HepG2 (cell line): ENCODE data around the gene ANKRD40CL. TPM values are rescaled to one million over a fixed set of nuclear protein-coding genes. Genes with fewer than 3 reads are reported as not detected.

Experiments used
- AGO2 ChIP-seq: fragments of 200-400 bp; formaldehyde crosslinking; optimal IDR thresholded peaks from 2 replicates; pipeline ENCODE3; 2017; ENCODE audit warnings: mild to moderate bottlenecking, low read depth, low read length, moderate library complexity
- BCL6 ChIP-seq: IDR thresholded peaks from 2 replicates; pipeline ENCODE4 v1.6.1; 2016; ENCODE audit warnings: missing genetic modification reagents, missing compliant biosample characterization
- DNMT3B ChIP-seq: conservative IDR thresholded peaks from 2 replicates; pipeline ENCODE4 v1.6.1; 2016; ENCODE audit warnings: missing biosample characterization, control low read depth
- GTF2F1 ChIP-seq: fragments of 150-350 bp; IDR thresholded peaks from 2 replicates; pipeline ENCODE4 v1.6.1; 2014; ENCODE audit warnings: low read length
- GTF3A ChIP-seq: sonication (generic); formaldehyde crosslinking; conservative IDR thresholded peaks from 2 replicates; pipeline ENCODE4 v1.4.0; 2020; ENCODE audit warnings: mild to moderate bottlenecking, missing genetic modification reagents
- MXI1 ChIP-seq: IDR thresholded peaks from 3 replicates; pipeline ENCODE4 v1.6.1; 2012; ENCODE audit warnings: low read depth, low read length, inconsistent platforms, borderline replicate concordance
- NCOR1 ChIP-seq: fragments of 200-600 bp; sonication (generic); IDR thresholded peaks from 2 replicates; pipeline ENCODE4 v1.7.0; 2017; ENCODE audit warnings: antibody characterized with exemption, low read length, borderline replicate concordance
- ZFP41 ChIP-seq: sonication (generic); formaldehyde crosslinking; IDR thresholded peaks from 2 replicates; pipeline ENCODE4 v1.4.0; 2020; ENCODE audit warnings: mild to moderate bottlenecking, missing genetic modification reagents, borderline replicate concordance
- ZFYVE20 ChIP-seq: sonication (generic); formaldehyde crosslinking; IDR thresholded peaks from 2 replicates; pipeline ENCODE4 v1.8.0; 2023; ENCODE audit warnings: low read depth, mild to moderate bottlenecking, moderate library complexity, missing genetic modification reagents, borderline replicate concordance
- ZNF605 ChIP-seq: sonication (generic); formaldehyde crosslinking; IDR thresholded peaks from 2 replicates; pipeline ENCODE4 v1.8.0; 2022; ENCODE audit warnings: mild to moderate bottlenecking, missing genetic modification reagents
- ZNF878 ChIP-seq: sonication (generic); formaldehyde crosslinking; IDR thresholded peaks from 2 replicates; pipeline ENCODE4 v1.8.1; 2023; ENCODE audit warnings: mild to moderate bottlenecking, missing genetic modification reagents, moderate library complexity
- polyA plus RNA-seq, 8 experiments: library from polyadenylated mRNA; depleted of rRNA in 3 of 8; stranded (reverse) in 7 of 8; unstranded in 1 of 8; fragments of >200 nt; fragmentation: Illumina TruSeq in 4 of 8; extraction: Trizol in 4 of 8; gene quantifications; 2 replicates each; pipeline versions ENCODE4 v1.2.1 to v1.2.3, GENCODE V29; 2011 to 2016; ENCODE audit warnings: low read depth in 4 of 8, missing spikeins in 1 of 8, mixed read lengths in 1 of 8; ENCODE audit not compliant: insufficient read depth in 1 of 8
- total RNA-seq, 5 experiments: library from RNA; depleted of rRNA; stranded (reverse); fragments of >200 nt; fragmentation: Illumina TruSeq; extraction: Trizol; gene quantifications; 2 replicates each; pipeline ENCODE4 v1.2.3, GENCODE V29; 2016; ENCODE audit warnings: low read depth in 1 of 5
- TF ChIP-seq, protein P1 (sequence below): sonication (generic); formaldehyde crosslinking; IDR thresholded peaks from 2 replicates; pipeline ENCODE4 v1.8.0; 2022; ENCODE audit warnings: mild to moderate bottlenecking, missing genetic modification reagents; ENCODE audit not compliant: insufficient replicate concordance
- TF ChIP-seq, protein P2 (sequence below): sonication (generic); formaldehyde crosslinking; IDR thresholded peaks from 2 replicates; pipeline ENCODE4 v1.5.0; 2020; ENCODE audit warnings: missing genetic modification reagents
- TF ChIP-seq, protein P3 (sequence below): IDR thresholded peaks from 2 replicates; pipeline ENCODE4 v1.4.0; 2020; ENCODE audit warnings: mild to moderate bottlenecking, missing genetic modification reagents
- TF ChIP-seq, protein P4 (sequence below): sonication (generic); formaldehyde crosslinking; IDR thresholded peaks from 2 replicates; pipeline ENCODE4 v1.4.0; 2020; ENCODE audit warnings: missing genetic modification reagents, mild to moderate bottlenecking, borderline replicate concordance
- TF ChIP-seq, protein P5 (sequence below): sonication (generic); formaldehyde crosslinking; IDR thresholded peaks from 2 replicates; pipeline ENCODE4 v1.4.0; 2020; ENCODE audit warnings: missing genetic modification reagents
- TF ChIP-seq, protein P6 (sequence below), 2 experiments: sonication (generic) in 1 of 2; formaldehyde crosslinking in 1 of 2; IDR thresholded peaks; 2 replicates each; pipeline versions ENCODE4 v1.5.1 to v1.6.1; 2011 to 2020; ENCODE audit warnings: borderline replicate concordance in 1 of 2, low read depth in 1 of 2, low read length in 1 of 2, mild to moderate bottlenecking in 1 of 2, missing genetic modification reagents in 1 of 2, moderate library complexity in 1 of 2

Gene ANKRD40CL
- total and polyA plus RNA-seq, 2 of the 13 experiments (the other 11 are each of a cell fraction or from before 2014, with no cell fraction given), result 0.03 to 0.11 TPM

DNA sequence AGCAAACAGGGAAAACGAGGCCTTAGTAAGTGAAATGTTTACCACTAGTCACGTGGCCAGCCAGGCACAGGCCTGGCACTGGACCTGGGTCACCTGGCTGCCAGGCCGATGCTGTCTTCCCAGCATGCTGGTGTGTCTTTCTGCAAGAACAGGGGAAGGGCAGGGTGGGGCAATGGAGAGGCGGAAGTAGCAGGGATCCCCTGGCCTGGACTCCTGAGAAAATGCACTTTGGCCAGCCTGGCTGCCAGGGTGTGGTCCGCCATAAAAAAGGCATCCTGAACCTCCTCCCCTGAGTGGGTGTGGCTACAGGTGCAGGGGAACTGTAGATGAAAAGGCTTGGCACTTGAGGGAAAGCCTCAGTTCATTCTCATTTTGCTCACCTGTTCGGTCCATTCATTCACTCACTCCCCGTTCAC lies 1.0 kb upstream of the ANKRD40CL start (continued):
- TF ChIP-seq ZFYVE20 (CRISPR knock-in tag), result no peak
- no peak for TF ChIP-seq ZNF605
- TF ChIP-seq ZFP41 (CRISPR knock-in tag), result no peak
- TF ChIP-seq, protein P1, sequence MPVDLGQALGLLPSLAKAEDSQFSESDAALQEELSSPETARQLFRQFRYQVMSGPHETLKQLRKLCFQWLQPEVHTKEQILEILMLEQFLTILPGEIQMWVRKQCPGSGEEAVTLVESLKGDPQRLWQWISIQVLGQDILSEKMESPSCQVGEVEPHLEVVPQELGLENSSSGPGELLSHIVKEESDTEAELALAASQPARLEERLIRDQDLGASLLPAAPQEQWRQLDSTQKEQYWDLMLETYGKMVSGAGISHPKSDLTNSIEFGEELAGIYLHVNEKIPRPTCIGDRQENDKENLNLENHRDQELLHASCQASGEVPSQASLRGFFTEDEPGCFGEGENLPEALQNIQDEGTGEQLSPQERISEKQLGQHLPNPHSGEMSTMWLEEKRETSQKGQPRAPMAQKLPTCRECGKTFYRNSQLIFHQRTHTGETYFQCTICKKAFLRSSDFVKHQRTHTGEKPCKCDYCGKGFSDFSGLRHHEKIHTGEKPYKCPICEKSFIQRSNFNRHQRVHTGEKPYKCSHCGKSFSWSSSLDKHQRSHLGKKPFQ (CRISPR knock-in tag), result no peak
- TF ChIP-seq GTF3A, result no peak
- TF ChIP-seq, protein P2, sequence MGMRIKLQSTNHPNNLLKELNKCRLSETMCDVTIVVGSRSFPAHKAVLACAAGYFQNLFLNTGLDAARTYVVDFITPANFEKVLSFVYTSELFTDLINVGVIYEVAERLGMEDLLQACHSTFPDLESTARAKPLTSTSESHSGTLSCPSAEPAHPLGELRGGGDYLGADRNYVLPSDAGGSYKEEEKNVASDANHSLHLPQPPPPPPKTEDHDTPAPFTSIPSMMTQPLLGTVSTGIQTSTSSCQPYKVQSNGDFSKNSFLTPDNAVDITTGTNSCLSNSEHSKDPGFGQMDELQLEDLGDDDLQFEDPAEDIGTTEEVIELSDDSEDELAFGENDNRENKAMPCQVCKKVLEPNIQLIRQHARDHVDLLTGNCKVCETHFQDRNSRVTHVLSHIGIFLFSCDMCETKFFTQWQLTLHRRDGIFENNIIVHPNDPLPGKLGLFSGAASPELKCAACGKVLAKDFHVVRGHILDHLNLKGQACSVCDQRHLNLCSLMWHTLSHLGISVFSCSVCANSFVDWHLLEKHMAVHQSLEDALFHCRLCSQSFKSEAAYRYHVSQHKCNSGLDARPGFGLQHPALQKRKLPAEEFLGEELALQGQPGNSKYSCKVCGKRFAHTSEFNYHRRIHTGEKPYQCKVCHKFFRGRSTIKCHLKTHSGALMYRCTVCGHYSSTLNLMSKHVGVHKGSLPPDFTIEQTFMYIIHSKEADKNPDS, result no peak
- TF ChIP-seq, protein P3, sequence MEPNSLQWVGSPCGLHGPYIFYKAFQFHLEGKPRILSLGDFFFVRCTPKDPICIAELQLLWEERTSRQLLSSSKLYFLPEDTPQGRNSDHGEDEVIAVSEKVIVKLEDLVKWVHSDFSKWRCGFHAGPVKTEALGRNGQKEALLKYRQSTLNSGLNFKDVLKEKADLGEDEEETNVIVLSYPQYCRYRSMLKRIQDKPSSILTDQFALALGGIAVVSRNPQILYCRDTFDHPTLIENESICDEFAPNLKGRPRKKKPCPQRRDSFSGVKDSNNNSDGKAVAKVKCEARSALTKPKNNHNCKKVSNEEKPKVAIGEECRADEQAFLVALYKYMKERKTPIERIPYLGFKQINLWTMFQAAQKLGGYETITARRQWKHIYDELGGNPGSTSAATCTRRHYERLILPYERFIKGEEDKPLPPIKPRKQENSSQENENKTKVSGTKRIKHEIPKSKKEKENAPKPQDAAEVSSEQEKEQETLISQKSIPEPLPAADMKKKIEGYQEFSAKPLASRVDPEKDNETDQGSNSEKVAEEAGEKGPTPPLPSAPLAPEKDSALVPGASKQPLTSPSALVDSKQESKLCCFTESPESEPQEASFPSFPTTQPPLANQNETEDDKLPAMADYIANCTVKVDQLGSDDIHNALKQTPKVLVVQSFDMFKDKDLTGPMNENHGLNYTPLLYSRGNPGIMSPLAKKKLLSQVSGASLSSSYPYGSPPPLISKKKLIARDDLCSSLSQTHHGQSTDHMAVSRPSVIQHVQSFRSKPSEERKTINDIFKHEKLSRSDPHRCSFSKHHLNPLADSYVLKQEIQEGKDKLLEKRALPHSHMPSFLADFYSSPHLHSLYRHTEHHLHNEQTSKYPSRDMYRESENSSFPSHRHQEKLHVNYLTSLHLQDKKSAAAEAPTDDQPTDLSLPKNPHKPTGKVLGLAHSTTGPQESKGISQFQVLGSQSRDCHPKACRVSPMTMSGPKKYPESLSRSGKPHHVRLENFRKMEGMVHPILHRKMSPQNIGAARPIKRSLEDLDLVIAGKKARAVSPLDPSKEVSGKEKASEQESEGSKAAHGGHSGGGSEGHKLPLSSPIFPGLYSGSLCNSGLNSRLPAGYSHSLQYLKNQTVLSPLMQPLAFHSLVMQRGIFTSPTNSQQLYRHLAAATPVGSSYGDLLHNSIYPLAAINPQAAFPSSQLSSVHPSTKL (CRISPR knock-in tag), result peak; percentile 27; the same call in 1 of the 2 replicates
- TF ChIP-seq, protein P4, sequence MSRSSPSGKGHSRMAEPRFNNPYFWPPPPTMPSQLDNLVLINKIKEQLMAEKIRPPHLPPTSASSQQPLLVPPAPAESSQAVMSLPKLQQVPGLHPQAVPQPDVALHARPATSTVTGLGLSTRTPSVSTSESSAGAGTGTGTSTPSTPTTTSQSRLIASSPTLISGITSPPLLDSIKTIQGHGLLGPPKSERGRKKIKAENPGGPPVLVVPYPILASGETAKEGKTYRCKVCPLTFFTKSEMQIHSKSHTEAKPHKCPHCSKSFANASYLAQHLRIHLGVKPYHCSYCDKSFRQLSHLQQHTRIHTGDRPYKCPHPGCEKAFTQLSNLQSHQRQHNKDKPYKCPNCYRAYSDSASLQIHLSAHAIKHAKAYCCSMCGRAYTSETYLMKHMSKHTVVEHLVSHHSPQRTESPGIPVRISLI, result peak; percentile 40; the same call in 1 of the 2 replicates
- TF ChIP-seq NCOR1, result no peak
- TF ChIP-seq DNMT3B (CRISPR knock-in tag), result no peak
- TF ChIP-seq, protein P5, sequence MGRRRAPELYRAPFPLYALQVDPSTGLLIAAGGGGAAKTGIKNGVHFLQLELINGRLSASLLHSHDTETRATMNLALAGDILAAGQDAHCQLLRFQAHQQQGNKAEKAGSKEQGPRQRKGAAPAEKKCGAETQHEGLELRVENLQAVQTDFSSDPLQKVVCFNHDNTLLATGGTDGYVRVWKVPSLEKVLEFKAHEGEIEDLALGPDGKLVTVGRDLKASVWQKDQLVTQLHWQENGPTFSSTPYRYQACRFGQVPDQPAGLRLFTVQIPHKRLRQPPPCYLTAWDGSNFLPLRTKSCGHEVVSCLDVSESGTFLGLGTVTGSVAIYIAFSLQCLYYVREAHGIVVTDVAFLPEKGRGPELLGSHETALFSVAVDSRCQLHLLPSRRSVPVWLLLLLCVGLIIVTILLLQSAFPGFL (CRISPR knock-in tag), result no peak
- TF ChIP-seq AGO2, result no peak
- no peak for TF ChIP-seq ZNF878 (CRISPR knock-in tag)
- TF ChIP-seq MXI1, result no peak
- TF ChIP-seq, protein P6, sequence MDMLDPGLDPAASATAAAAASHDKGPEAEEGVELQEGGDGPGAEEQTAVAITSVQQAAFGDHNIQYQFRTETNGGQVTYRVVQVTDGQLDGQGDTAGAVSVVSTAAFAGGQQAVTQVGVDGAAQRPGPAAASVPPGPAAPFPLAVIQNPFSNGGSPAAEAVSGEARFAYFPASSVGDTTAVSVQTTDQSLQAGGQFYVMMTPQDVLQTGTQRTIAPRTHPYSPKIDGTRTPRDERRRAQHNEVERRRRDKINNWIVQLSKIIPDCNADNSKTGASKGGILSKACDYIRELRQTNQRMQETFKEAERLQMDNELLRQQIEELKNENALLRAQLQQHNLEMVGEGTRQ (IDR thresholded peaks at IDR 0.05; ENCODE audit: low read depth, low read length), result peak; percentile 30; the same call in 1 of the 2 replicates
- TF ChIP-seq, protein P6 (CRISPR knock-in tag; IDR thresholded peaks at IDR 0.05; ENCODE audit: borderline replicate concordance), result no peak; the same call in 1 of the 2 replicates
- no peak for TF ChIP-seq GTF2F1
- TF ChIP-seq BCL6 (CRISPR knock-in tag), result no peak
